ENCODE results near the gene MT1G.
"Not testable (repeated sequence)": the region's sequence is repeated elsewhere in the genome, so short reads cannot be mapped to it uniquely, and the experiment has no call there.

Gene MT1G

DNA sequence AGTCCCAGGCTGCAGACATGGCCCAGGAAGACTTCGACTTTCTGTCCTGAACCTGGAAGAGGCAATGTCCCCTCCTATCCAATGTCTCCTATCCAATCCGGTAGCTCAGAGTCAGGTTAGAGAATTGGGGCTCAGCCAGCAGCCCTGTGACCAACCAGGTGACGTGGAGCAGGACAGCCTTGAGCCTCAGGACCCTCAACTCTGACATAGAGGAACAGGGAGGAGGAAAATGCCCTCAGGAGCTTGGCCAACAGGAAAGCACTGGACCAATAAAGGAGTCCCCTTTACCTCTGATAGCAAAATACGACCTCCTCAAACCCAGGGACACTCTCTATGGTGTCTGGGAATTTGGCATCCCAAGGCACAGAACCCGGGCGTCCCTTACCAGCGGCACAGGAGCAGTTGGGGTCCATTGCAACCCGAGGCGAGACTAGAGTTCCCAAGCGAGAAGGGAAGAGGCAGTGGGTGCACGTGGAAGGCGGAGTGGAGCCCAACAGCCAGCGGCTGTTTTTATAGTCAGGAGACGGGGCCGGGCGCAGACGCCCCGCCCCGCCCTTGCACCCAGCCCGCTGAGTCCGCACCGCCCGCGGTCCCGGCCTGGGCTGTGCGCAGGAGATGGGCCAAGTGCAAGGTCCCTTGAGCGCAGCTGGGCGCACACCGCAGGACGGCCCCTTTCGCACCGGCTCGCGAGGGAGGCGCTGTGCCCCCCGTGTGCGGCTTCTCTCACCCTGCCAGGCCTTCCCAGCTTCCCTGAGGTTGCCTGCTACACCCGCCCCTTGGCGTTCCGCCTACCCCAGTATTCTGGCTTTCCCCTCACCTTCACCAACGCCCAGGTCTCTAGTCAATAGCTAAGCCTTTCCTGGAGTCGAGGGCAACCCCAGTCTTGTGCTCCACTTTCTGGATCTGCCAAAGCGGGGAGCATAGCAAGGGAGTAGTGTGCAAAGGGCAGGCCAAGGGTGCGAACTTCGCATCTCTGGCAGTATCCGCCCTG lies at the start of gene MT1G:
Gene MT1G, minus strand, starts transcription at position 485 of the 991 bp plus-strand sequence. Its CDS starts 72 bp downstream, at position 413.
- in situ Hi-C loops (cut with MboI; ENCODE audit: low sequenced_read_pairs, unreplicated experiment) = no loop called here
- TF ChIP-seq, protein P1, sequence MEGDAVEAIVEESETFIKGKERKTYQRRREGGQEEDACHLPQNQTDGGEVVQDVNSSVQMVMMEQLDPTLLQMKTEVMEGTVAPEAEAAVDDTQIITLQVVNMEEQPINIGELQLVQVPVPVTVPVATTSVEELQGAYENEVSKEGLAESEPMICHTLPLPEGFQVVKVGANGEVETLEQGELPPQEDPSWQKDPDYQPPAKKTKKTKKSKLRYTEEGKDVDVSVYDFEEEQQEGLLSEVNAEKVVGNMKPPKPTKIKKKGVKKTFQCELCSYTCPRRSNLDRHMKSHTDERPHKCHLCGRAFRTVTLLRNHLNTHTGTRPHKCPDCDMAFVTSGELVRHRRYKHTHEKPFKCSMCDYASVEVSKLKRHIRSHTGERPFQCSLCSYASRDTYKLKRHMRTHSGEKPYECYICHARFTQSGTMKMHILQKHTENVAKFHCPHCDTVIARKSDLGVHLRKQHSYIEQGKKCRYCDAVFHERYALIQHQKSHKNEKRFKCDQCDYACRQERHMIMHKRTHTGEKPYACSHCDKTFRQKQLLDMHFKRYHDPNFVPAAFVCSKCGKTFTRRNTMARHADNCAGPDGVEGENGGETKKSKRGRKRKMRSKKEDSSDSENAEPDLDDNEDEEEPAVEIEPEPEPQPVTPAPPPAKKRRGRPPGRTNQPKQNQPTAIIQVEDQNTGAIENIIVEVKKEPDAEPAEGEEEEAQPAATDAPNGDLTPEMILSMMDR (IDR thresholded peaks at IDR 0.05; ENCODE audit: borderline replicate concordance, control extremely low read depth, extremely low read depth, insufficient read depth, missing control alignments) = no peak
- DNase-seq (ENCODE audit: low spot score) = no peak

DNA sequence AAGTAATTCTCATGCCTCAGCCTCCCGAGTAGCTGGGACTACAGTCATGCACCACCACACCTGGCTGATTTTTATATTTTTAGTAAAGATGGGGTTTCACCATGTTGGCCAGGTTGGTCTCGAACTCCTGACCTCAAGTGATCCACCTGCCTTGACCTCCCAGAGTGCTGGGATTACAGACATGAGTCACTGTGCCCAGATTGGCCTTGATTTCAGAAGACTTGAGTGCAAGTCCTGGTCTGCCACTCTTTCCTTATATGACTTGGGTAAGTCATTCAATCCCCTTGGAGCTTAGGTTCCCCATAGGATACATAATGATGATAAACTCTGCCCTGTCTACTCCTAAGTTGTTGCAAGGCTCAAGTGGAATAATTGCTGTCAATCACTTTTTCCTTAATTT lies 49.7 kb upstream of the MT1G start:
- DNase-seq (ENCODE audit: low spot score); in situ Hi-C loops (cut with MboI; ENCODE audit: low sequenced_read_pairs, unreplicated experiment): not testable (repeated sequence)

DNA sequence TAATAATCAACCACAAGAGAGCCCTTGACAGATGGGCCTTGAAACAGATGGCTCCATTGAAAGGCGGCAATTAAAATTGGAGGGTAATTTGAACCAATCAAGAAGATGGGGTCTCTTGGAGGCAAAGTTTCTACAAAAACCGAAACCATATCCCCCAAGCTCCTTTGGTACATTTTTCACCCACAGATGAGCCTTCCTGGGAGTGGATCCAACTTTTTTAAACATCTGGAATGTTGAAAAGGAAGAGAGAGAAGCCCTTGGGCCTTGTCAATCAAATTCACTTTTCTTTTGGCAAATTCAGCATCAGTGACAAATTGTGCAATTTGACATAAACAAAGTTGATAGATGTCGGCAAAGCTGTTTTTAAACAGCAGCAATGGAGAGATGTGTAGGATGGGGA lies 48.9 kb upstream of the MT1G start:
- in situ Hi-C loops (cut with MboI; ENCODE audit: low sequenced_read_pairs, unreplicated experiment) = no loop called here
- DNase-seq (ENCODE audit: low spot score) = no peak
- TF ChIP-seq, protein P1 (IDR thresholded peaks at IDR 0.05; ENCODE audit: borderline replicate concordance, control extremely low read depth, extremely low read depth, insufficient read depth, missing control alignments) = no peak

DNA sequence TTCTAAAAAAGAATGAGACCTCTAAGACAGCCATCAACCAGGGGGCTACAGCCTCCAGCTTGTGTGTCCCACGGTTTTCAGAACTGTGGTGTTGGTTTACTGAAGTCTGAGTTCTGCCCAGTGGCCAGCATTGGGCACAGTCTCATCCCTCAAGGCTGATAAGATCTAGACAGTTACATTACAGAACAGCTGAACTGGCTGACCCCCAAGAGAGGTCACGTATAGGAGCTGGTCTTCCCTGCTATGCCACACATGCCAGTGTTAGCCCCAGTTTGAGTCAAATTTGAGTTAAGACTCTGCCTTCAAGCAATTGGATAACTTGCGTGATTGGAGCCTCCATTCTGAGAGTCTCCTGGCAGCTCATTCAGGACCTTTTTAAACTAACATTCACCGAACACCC lies 47.3 kb upstream of the MT1G start:
- TF ChIP-seq, protein P1 (IDR thresholded peaks at IDR 0.05; ENCODE audit: borderline replicate concordance, control extremely low read depth, extremely low read depth, insufficient read depth, missing control alignments) = no peak
- no peak for DNase-seq (ENCODE audit: low spot score)
- in situ Hi-C loops (cut with MboI; ENCODE audit: low sequenced_read_pairs, unreplicated experiment) = no loop called here

DNA sequence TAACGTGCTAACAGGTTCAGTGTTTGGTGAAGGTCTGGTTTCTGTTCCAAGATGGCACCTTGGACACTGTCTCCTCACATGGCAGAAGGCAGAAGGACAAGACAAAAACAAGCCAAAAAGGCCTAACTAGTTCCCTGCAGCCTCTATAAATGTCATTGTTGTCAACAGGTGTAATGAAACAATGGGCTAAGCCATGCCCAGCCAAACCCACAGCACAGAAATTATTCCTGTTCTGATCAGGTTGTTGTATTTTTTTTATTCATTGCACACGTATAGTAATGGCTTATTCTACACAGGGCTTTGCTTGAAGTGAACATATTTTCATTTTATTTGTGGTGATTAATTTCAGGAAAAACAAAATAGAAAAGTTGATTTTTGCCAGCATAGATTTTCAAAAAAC lies 45.9 kb upstream of the MT1G start:
- DNase-seq (ENCODE audit: low spot score) = no peak
- in situ Hi-C loops (cut with MboI; ENCODE audit: low sequenced_read_pairs, unreplicated experiment) = no loop called here
- TF ChIP-seq, protein P1 (IDR thresholded peaks at IDR 0.05; ENCODE audit: borderline replicate concordance, control extremely low read depth, extremely low read depth, insufficient read depth, missing control alignments) = no peak

DNA sequence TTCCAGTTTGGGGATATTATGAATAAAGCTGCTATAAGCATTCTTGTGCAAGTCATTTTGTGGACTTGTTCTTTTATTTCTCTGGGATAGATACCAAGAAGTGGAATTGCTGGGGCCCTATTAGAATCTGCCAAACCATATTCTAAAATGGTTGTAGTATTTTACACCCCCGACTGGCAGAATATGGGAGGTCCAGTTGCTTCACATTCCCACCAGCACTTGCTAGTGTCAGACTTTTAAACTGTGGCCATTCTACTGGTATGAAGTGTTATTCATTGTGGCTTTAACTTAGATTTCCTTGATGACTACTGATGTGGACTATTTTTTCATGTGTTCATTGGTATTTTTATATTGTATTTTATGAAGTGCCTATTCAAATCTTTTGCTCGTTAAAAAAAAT lies 44.0 kb upstream of the MT1G start:
- TF ChIP-seq, protein P1 (IDR thresholded peaks at IDR 0.05; ENCODE audit: borderline replicate concordance, control extremely low read depth, extremely low read depth, insufficient read depth, missing control alignments) = no peak
- DNase-seq (ENCODE audit: low spot score) = no peak
- in situ Hi-C loops (cut with MboI; ENCODE audit: low sequenced_read_pairs, unreplicated experiment) = no loop called here

DNA sequence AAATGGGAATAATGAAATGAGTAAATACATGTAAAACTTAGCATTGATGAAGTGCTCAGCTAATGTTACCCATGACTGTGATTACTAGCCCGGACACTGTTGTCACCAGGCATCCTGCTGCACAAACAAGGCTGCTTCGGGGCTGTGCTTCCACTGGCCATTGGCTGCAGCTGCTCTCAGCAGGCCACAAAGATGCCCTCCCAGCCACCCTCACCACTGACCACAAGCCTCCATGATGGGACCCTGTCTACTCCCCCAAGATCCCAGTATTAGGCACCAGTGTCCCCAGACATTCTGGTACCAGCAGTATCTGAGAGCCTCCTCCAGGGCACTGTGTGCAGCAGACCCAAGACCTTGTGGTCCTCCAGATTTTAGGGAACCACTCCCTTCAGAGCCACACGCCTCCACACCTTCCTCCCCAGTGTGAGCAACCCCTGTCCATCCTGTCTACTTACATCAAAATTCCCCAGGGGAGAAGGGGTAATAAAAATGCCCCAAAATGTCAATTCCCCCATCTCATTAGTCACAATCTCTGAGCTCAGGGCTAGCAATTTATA lies 42.4 kb upstream of the MT1G start:
- TF ChIP-seq, protein P1 (IDR thresholded peaks at IDR 0.05; ENCODE audit: borderline replicate concordance, control extremely low read depth, extremely low read depth, insufficient read depth, missing control alignments) = no peak
- DNase-seq (ENCODE audit: low spot score) = no peak
- in situ Hi-C loops (cut with MboI; ENCODE audit: low sequenced_read_pairs, unreplicated experiment) = no loop called here

Measured in GM13976 (cell line).